H7 (cell line): ENCODE measurements around the gene CCR9. TPM values are rescaled to one million over a fixed set of nuclear protein-coding genes. Genes with fewer than 3 reads are reported as not detected.

Experiments
- total RNA-seq: library from RNA; depleted of rRNA; stranded (reverse); fragments of >200 nt; shearing (Covaris generic); gene quantifications from 2 replicates; pipeline ENCODE4 v1.2.3, GENCODE V29; 2014; rRNA removed

CCR9 gene
- total RNA-seq, 1 experiment from 2014 or later = not detected

Other genes starting within 250 kb of the CCR9 start
- gene SACM1L, start 197.1 kb upstream of the CCR9 start, total RNA-seq = 31.2 and 50.9 TPM in 2 replicates
- 0.10 and 0.37 TPM in 2 replicates for gene SLC6A20, start 90.0 kb upstream of the CCR9 start, total RNA-seq
- gene LZTFL1, start 44.4 kb upstream of the CCR9 start, total RNA-seq = 6.5 and 6.8 TPM in 2 replicates
- not detected in 2 replicates for gene CXCR6, start 56.9 kb downstream of the CCR9 start, total RNA-seq
- 4.9 and 7.5 TPM in 2 replicates for gene FYCO1, start 109.3 kb downstream of the CCR9 start, total RNA-seq
- gene XCR1, start 140.9 kb downstream of the CCR9 start, total RNA-seq = not detected in 2 replicates